ENCODE data around the gene SORBS1.

DNA sequence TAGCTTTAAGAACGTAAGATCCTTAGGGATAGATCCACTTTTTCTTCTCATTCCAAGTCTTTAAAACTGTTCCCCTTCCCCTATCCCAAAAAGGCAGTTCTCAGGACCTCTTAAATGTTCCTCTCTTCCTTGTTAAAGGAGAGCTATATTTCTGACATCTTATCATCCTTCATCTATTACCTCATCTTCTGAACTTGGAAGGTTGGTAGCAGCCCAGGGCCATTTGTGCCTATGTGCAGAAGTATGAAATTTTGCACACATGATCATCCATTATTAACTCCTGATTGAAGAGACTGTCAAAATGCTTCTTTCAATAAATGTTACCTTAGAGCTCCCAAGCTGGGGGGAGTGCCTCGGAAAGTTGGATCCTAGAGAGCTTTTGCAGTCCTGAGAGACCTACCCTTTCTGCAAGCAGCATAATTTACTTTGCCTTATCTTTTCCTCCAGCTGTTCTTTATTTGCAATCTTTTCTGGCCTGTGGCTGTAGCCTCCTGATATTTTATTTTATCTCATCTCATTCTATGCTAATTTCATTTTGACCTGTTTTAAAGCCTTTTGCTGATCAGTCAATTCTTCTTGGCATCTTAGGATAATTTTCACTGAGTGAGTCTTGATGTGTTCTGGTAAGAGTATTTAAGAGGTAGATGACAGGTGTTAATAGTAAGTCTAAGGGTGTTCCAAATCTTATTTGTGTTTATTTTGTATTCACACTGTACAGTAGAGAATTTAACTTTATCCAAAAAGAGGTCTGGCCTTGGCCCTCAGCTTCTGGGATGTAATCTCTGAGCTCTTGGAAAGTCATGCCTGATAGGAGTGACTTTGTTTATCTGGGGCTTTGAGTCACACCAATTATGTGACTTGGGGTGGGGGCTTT is 135.3 kb downstream of the SORBS1 start:
- TF ChIP-seq, protein P1, sequence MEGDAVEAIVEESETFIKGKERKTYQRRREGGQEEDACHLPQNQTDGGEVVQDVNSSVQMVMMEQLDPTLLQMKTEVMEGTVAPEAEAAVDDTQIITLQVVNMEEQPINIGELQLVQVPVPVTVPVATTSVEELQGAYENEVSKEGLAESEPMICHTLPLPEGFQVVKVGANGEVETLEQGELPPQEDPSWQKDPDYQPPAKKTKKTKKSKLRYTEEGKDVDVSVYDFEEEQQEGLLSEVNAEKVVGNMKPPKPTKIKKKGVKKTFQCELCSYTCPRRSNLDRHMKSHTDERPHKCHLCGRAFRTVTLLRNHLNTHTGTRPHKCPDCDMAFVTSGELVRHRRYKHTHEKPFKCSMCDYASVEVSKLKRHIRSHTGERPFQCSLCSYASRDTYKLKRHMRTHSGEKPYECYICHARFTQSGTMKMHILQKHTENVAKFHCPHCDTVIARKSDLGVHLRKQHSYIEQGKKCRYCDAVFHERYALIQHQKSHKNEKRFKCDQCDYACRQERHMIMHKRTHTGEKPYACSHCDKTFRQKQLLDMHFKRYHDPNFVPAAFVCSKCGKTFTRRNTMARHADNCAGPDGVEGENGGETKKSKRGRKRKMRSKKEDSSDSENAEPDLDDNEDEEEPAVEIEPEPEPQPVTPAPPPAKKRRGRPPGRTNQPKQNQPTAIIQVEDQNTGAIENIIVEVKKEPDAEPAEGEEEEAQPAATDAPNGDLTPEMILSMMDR (conservative IDR thresholded peaks at IDR 0.05; ENCODE audit: low read depth, low read length): no peak
- TF ChIP-seq EZH2phosphoT487 (IDR thresholded peaks at IDR 0.05; ENCODE audit: borderline replicate concordance, low read length): no peak
